ENCODE data around the gene JAKMIP2.
"Not testable (repeated sequence)": the region's sequence is repeated elsewhere in the genome, so short reads cannot be mapped to it uniquely, and the experiment has no call there.

The JAKMIP2 gene

GRCh38 chr5:147648597-147648996 lies 133.9 kb downstream of the JAKMIP2 start:
- DNase-seq (ENCODE audit: low read depth in 2 of 2), result no peak

- DNase-seq (ENCODE audit: low read depth in 2 of 2), result no peak
Observed at GRCh38 chr5:147645197-147645596, 137.3 kb downstream of the JAKMIP2 start.

GRCh38 chr5:147644460-147644859 lies 138.1 kb downstream of the JAKMIP2 start:
- DNase-seq (ENCODE audit: low read depth in 2 of 2), result no peak

- DNase-seq (ENCODE audit: low read depth in 2 of 2), result no peak
Observed at GRCh38 chr5:147643142-147643541, 139.4 kb downstream of the JAKMIP2 start.

- no peak for DNase-seq (ENCODE audit: low read depth in 2 of 2)
Observed at GRCh38 chr5:147642666-147643065, 139.9 kb downstream of the JAKMIP2 start.

- no peak for DNase-seq (ENCODE audit: low read depth in 2 of 2)
Observed at GRCh38 chr5:147639321-147639720, 143.2 kb downstream of the JAKMIP2 start.

GRCh38 chr5:147636729-147636984 lies 145.9 kb downstream of the JAKMIP2 start:
- no peak for DNase-seq (ENCODE audit: low read depth in 2 of 2)

- no peak for DNase-seq (ENCODE audit: low read depth in 2 of 2)
Observed at GRCh38 chr5:147635882-147636728, 146.4 kb downstream of the JAKMIP2 start.

- DNase-seq (ENCODE audit: low read depth in 2 of 2), result not testable (repeated sequence)
Observed at GRCh38 chr5:147635439-147635838, 147.1 kb downstream of the JAKMIP2 start.

- DNase-seq (ENCODE audit: low read depth in 2 of 2), result no peak
Observed at GRCh38 chr5:147633173-147633572, 149.4 kb downstream of the JAKMIP2 start.

GRCh38 chr5:147631428-147632003 lies 151.0 kb downstream of the JAKMIP2 start:
- DNase-seq (ENCODE audit: low read depth in 2 of 2), result no peak

GRCh38 chr5:147629196-147629595 lies 153.3 kb downstream of the JAKMIP2 start:
- DNase-seq (ENCODE audit: low read depth in 2 of 2), result no peak

GRCh38 chr5:147628058-147628895 lies 154.3 kb downstream of the JAKMIP2 start:
- DNase-seq (ENCODE audit: low read depth in 2 of 2), result no peak

- no peak for DNase-seq (ENCODE audit: low read depth in 2 of 2)
Observed at GRCh38 chr5:147626464-147626863, 156.1 kb downstream of the JAKMIP2 start.

GRCh38 chr5:147621016-147621415 lies 161.5 kb downstream of the JAKMIP2 start:
- no peak for DNase-seq (ENCODE audit: low read depth in 2 of 2)

- DNase-seq (ENCODE audit: low read depth in 2 of 2), result no peak
Observed at GRCh38 chr5:147619281-147619878, 163.1 kb downstream of the JAKMIP2 start.

GRCh38 chr5:147617711-147618350 lies 164.7 kb downstream of the JAKMIP2 start:
- no peak for DNase-seq (ENCODE audit: low read depth in 2 of 2)

- no peak for DNase-seq (ENCODE audit: low read depth in 2 of 2)
Observed at GRCh38 chr5:147617191-147617606, 165.3 kb downstream of the JAKMIP2 start.

- DNase-seq (ENCODE audit: low read depth in 2 of 2), result no peak
Observed at GRCh38 chr5:147616421-147616820, 166.1 kb downstream of the JAKMIP2 start.

GRCh38 chr5:147613359-147613758 lies 169.2 kb downstream of the JAKMIP2 start:
- DNase-seq (ENCODE audit: low read depth in 2 of 2), result no peak

GRCh38 chr5:147611483-147611882 lies 171.0 kb downstream of the JAKMIP2 start:
- no peak for DNase-seq (ENCODE audit: low read depth in 2 of 2)

- DNase-seq (ENCODE audit: low read depth in 2 of 2), result no peak
Observed at GRCh38 chr5:147610798-147611197, 171.7 kb downstream of the JAKMIP2 start.
